ENCODE data around the gene CFAP46. TPM values are rescaled to one million over a fixed set of nuclear protein-coding genes. Genes with fewer than 3 reads are reported as not detected.
"Not testable (repeated sequence)": the region's sequence is repeated elsewhere in the genome, so short reads cannot be mapped to it uniquely, and the experiment has no call there.

Gene CFAP46
- total RNA-seq, 1 donor from 2014 or later = 1.3 TPM

- no peaks in the 10 kb centered on the region for H3K36me3 ChIP-seq (ENCODE audit: insufficient read depth, low read length)
- H3K9me3 Mint-ChIP-seq (ENCODE audit: unreplicated experiment) = no peaks in the 10 kb centered on the region
- H3K4me2 ChIP-seq (ENCODE audit: low read length) = no peak overlapping the region
- DNase-seq (ENCODE audit: low read depth) (no peak), FAIRE-seq (no peak)
- no peak overlapping the region for H3K9ac ChIP-seq (ENCODE audit: low read length)
- no peak overlapping the region for H3K4me3 ChIP-seq (ENCODE audit: insufficient read depth, low read depth, low read length)
- no peaks in the 10 kb centered on the region for H3K4me1 ChIP-seq (ENCODE audit: insufficient read depth, low read length)
- H3K27ac Mint-ChIP-seq (ENCODE audit: unreplicated experiment) = no peak overlapping the region
- H3K4me3 Mint-ChIP-seq (ENCODE audit: unreplicated experiment) = no peak overlapping the region
- H3K9me3 ChIP-seq (ENCODE audit: insufficient read depth, low read depth, low read length) = no peaks in the 10 kb centered on the region
- H3K79me2 ChIP-seq (ENCODE audit: insufficient read depth, low read length) = no peaks in the 10 kb centered on the region
- H3K27ac ChIP-seq (ENCODE audit: low read depth, low read length) = no peak overlapping the region
- H3K27me3 ChIP-seq (ENCODE audit: insufficient read depth, low read length) = no peaks in the 10 kb centered on the region
- TF ChIP-seq EZH2 (IDR thresholded peaks at IDR 0.05; ENCODE audit: insufficient read depth, low read length) (no peak), CTCF (IDR thresholded peaks at IDR 0.05; ENCODE audit: insufficient read depth, low read depth, low read length) (no peak)
- H3K36me3 Mint-ChIP-seq (ENCODE audit: low read depth, unreplicated experiment) = peaks cover 8% of the 10 kb centered on the region
- no peaks in the 10 kb centered on the region for H3K4me1 Mint-ChIP-seq (ENCODE audit: low read depth, unreplicated experiment)
- H3K27me3 Mint-ChIP-seq (ENCODE audit: low read depth, unreplicated experiment) = no peaks in the 10 kb centered on the region
- H4K20me1 ChIP-seq (ENCODE audit: insufficient read depth, low read length) = no peaks in the 10 kb centered on the region
- no peak overlapping the region for H2AFZ ChIP-seq (ENCODE audit: low read depth, low read length)
Observed at GRCh38 chr10:132774181-132774901, 168.0 kb downstream of the CFAP46 start.

- not testable (repeated sequence) for DNase-seq (ENCODE audit: low read depth); H3K9me3 ChIP-seq (ENCODE audit: insufficient read depth, low read depth, low read length); H3K9me3 Mint-ChIP-seq (ENCODE audit: unreplicated experiment); H3K27me3 Mint-ChIP-seq (ENCODE audit: low read depth, unreplicated experiment); H3K27ac ChIP-seq (ENCODE audit: low read depth, low read length); H3K36me3 ChIP-seq (ENCODE audit: insufficient read depth, low read length); H3K79me2 ChIP-seq (ENCODE audit: insufficient read depth, low read length); H3K27me3 ChIP-seq (ENCODE audit: insufficient read depth, low read length); H4K20me1 ChIP-seq (ENCODE audit: insufficient read depth, low read length); H3K4me1 ChIP-seq (ENCODE audit: insufficient read depth, low read length); H3K9ac ChIP-seq (ENCODE audit: low read length); H3K4me3 ChIP-seq (ENCODE audit: insufficient read depth, low read depth, low read length); H3K4me3 Mint-ChIP-seq (ENCODE audit: unreplicated experiment); H3K4me2 ChIP-seq (ENCODE audit: low read length); H3K4me1 Mint-ChIP-seq (ENCODE audit: low read depth, unreplicated experiment); FAIRE-seq; H2AFZ ChIP-seq (ENCODE audit: low read depth, low read length)
- peak overlapping the region; percentile 19 for H3K27ac Mint-ChIP-seq (ENCODE audit: unreplicated experiment)
- H3K36me3 Mint-ChIP-seq (ENCODE audit: low read depth, unreplicated experiment) = peaks cover 13% of the 10 kb centered on the region
Observed at GRCh38 chr10:132772816-132773215, 169.6 kb downstream of the CFAP46 start.

GRCh38 chr10:132770061-132771021 is 172.0 kb downstream of the CFAP46 start:
- Histone ChIP-seq H3K79me2 (ENCODE audit: insufficient read depth, low read length) (no peaks in the 10 kb centered on the region), H3K4me1 (ENCODE audit: insufficient read depth, low read length) (no peaks in the 10 kb centered on the region), H2AFZ (ENCODE audit: low read depth, low read length) (no peak overlapping the region), H3K36me3 (ENCODE audit: insufficient read depth, low read length) (no peaks in the 10 kb centered on the region), H3K4me3 (ENCODE audit: insufficient read depth, low read depth, low read length) (no peak overlapping the region), H3K9me3 (ENCODE audit: insufficient read depth, low read depth, low read length) (no peaks in the 10 kb centered on the region), H4K20me1 (ENCODE audit: insufficient read depth, low read length) (no peaks in the 10 kb centered on the region), H3K9ac (ENCODE audit: low read length) (no peak overlapping the region), H3K4me2 (ENCODE audit: low read length) (no peak overlapping the region), H3K27me3 (ENCODE audit: insufficient read depth, low read length) (no peaks in the 10 kb centered on the region), H3K27ac (ENCODE audit: low read depth, low read length) (no peak overlapping the region)
- no peak for TF ChIP-seq CTCF (IDR thresholded peaks at IDR 0.05; ENCODE audit: insufficient read depth, low read depth, low read length)
- TF ChIP-seq EZH2 (IDR thresholded peaks at IDR 0.05; ENCODE audit: insufficient read depth, low read length) = no peak
- no peak overlapping the region for H3K27ac Mint-ChIP-seq (ENCODE audit: unreplicated experiment)
- H3K27me3 Mint-ChIP-seq (ENCODE audit: low read depth, unreplicated experiment) = peaks cover 2% of the 10 kb centered on the region
- FAIRE-seq (no peak), DNase-seq (ENCODE audit: low read depth) (no peak)
- no peaks in the 10 kb centered on the region for H3K9me3 Mint-ChIP-seq (ENCODE audit: unreplicated experiment)
- H3K4me1 Mint-ChIP-seq (ENCODE audit: low read depth, unreplicated experiment) = no peaks in the 10 kb centered on the region
- H3K36me3 Mint-ChIP-seq (ENCODE audit: low read depth, unreplicated experiment) = peaks cover 16% of the 10 kb centered on the region
- H3K4me3 Mint-ChIP-seq (ENCODE audit: unreplicated experiment) = no peak overlapping the region

All from astrocyte (in vitro differentiated cells and primary cell).